ENCODE data around the gene GNB1. TPM values are rescaled to one million over a fixed set of nuclear protein-coding genes. Genes with fewer than 3 reads are reported as not detected.

The GNB1 gene
- total and polyA plus RNA-seq, 9 of the 15 experiments (the other 6 are each of a cell fraction or from before 2014, with no cell fraction given): 34.3 to 388 (median 114) TPM

GRCh38 chr1:1939296-1940122, 48.6 kb upstream of the GNB1 start:
- 3% methylated on average over 28 of the region's 28 CpGs for WGBS (ENCODE audit: insufficient coverage, low coverage, missing lambda C conversion rate)
- peaks cover 0 to 41% of the 10 kb centered on the region in 2 experiments; a peak in 2 of 5 replicates for H3K4me1 ChIP-seq (replicated peaks in 1 of 2; ENCODE audit: control insufficient read depth in 2 of 2, insufficient read depth in 2 of 2, low read length in 2 of 2)
- TF ChIP-seq ZBTB40 (IDR thresholded peaks at IDR 0.05): no peak
- no peak for TF ChIP-seq ZBTB40 (CRISPR knock-in tag; IDR thresholded peaks at IDR 0.05)
- no peak for TF ChIP-seq ZNF280B (CRISPR knock-in tag; IDR thresholded peaks at IDR 0.05)
- no peak for TF ChIP-seq MED1 (CRISPR knock-in tag; IDR thresholded peaks at IDR 0.05; ENCODE audit: borderline replicate concordance)
- TF ChIP-seq NR3C1 (CRISPR knock-in tag; IDR thresholded peaks at IDR 0.05): no peak
- no peak for TF ChIP-seq E2F8 (IDR thresholded peaks at IDR 0.05; ENCODE audit: low read depth, partially characterized antibody)
- intact Hi-C loops (cut with micrococcal nuclease): no loop called here
- no peak for ATAC-seq
- H3K9ac ChIP-seq (ENCODE audit: insufficient read depth in 1 of 2, low read depth in 2 of 2, low read length in 2 of 2): peak overlapping the region in 1 of 2 experiments; percentile 28; a peak in 1 of 4 replicates
- H2AFZ ChIP-seq (ENCODE audit: low read depth, low read length): no peak overlapping the region
- H3K4me2 ChIP-seq (ENCODE audit: insufficient read depth, low read length): no peak overlapping the region
- ChIA-PET POLR2A (interaction anchor here (0.7 to 1.1 kb wide), 2 partner anchors 12 to 17 kb away, joined by 3 read pairs; no protein-coding TSS in a partner anchor), CTCF (ENCODE audit: low intra/inter-chr PET ratio) (interaction anchor here (0.6 kb wide), 1 partner anchor 955 kb away, joined by 4 read pairs; no protein-coding TSS in a partner anchor)
- no peaks in the 10 kb centered on the region for H3K79me2 ChIP-seq (ENCODE audit: control insufficient read depth, insufficient read depth, low read length)
- no peak for DNase-seq (ENCODE audit: extremely low read depth in 1 of 4, low spot score in 3 of 4)
- no peak overlapping the region for H3K4me3 ChIP-seq
- H3K36me3 ChIP-seq (ENCODE audit: control insufficient read depth, insufficient read depth, low read length): no peaks in the 10 kb centered on the region
- no peaks in the 10 kb centered on the region for H3K9me1 ChIP-seq (ENCODE audit: control insufficient read depth, insufficient read depth, low read length)
- H4K20me1 ChIP-seq (replicated peaks; ENCODE audit: control insufficient read depth, insufficient read depth, low read length): peaks cover 7% of the 10 kb centered on the region; the same call in 1 of the 2 replicates
- H3K9me3 ChIP-seq (replicated peaks; ENCODE audit: control insufficient read depth, insufficient read depth, low read depth, low read length): peaks cover 2% of the 10 kb centered on the region; the same call in 1 of the 2 replicates
- BruUV-seq (replicated peaks): no TSS peak
- no peak overlapping the region for H3K27ac ChIP-seq (ENCODE audit: extremely low read depth, low read depth, low read length)
- in situ Hi-C loops (cut with MboI): no loop called here
- peaks cover 43 to 79% of the 10 kb centered on the region in 2 experiments for H3K27me3 ChIP-seq (ENCODE audit: control insufficient read depth in 2 of 2, insufficient read depth in 2 of 2, low read length in 2 of 2)
- no peak for FAIRE-seq
